ENCODE data around the gene ELMO1.

Gene ELMO1

GRCh38 chr7:36810032-36810431, 638.6 kb downstream of the ELMO1 start:
- no peak for TF ChIP-seq JUND (IDR thresholded peaks at IDR 0.05; ENCODE audit: low read depth)
- no peak for DNase-seq (ENCODE audit: low read depth in 1 of 2, low spot score in 1 of 2)
- in situ Hi-C loops (cut with HindIII; ENCODE audit: low pct_unique_long_range_greater_than_20kb, low sequenced_read_pairs), result no loop called here

GRCh38 chr7:36809510-36809909, 639.2 kb downstream of the ELMO1 start:
- DNase-seq (ENCODE audit: low read depth in 1 of 2, low spot score in 1 of 2), result no peak
- no peak for TF ChIP-seq JUND (IDR thresholded peaks at IDR 0.05; ENCODE audit: low read depth)
- in situ Hi-C loops (cut with HindIII; ENCODE audit: low pct_unique_long_range_greater_than_20kb, low sequenced_read_pairs), result no loop called here

GRCh38 chr7:36809086-36809485, 639.6 kb downstream of the ELMO1 start:
- in situ Hi-C loops (cut with HindIII; ENCODE audit: low pct_unique_long_range_greater_than_20kb, low sequenced_read_pairs), result no loop called here
- TF ChIP-seq JUND (IDR thresholded peaks at IDR 0.05; ENCODE audit: low read depth), result no peak
- DNase-seq (ENCODE audit: low read depth in 1 of 2, low spot score in 1 of 2), result no peak

- in situ Hi-C loops (cut with HindIII; ENCODE audit: low pct_unique_long_range_greater_than_20kb, low sequenced_read_pairs), result no loop called here
- DNase-seq (ENCODE audit: low read depth in 1 of 2, low spot score in 1 of 2), result no peak
- TF ChIP-seq JUND (IDR thresholded peaks at IDR 0.05; ENCODE audit: low read depth), result no peak
Measured at GRCh38 chr7:36806891-36807290, 641.8 kb downstream of the ELMO1 start.
